ENCODE measurements around the gene KRT35. TPM values are rescaled to one million over a fixed set of nuclear protein-coding genes. Genes with fewer than 3 reads are reported as not detected.
A peak's percentile ranks its signal among the peaks of the same experiment; 100 is the strongest.

The KRT35 gene
- total and polyA plus RNA-seq, 2 of the 13 experiments (the other 11 are each of a cell fraction or from before 2014, with no cell fraction given) = not detected

DNA sequence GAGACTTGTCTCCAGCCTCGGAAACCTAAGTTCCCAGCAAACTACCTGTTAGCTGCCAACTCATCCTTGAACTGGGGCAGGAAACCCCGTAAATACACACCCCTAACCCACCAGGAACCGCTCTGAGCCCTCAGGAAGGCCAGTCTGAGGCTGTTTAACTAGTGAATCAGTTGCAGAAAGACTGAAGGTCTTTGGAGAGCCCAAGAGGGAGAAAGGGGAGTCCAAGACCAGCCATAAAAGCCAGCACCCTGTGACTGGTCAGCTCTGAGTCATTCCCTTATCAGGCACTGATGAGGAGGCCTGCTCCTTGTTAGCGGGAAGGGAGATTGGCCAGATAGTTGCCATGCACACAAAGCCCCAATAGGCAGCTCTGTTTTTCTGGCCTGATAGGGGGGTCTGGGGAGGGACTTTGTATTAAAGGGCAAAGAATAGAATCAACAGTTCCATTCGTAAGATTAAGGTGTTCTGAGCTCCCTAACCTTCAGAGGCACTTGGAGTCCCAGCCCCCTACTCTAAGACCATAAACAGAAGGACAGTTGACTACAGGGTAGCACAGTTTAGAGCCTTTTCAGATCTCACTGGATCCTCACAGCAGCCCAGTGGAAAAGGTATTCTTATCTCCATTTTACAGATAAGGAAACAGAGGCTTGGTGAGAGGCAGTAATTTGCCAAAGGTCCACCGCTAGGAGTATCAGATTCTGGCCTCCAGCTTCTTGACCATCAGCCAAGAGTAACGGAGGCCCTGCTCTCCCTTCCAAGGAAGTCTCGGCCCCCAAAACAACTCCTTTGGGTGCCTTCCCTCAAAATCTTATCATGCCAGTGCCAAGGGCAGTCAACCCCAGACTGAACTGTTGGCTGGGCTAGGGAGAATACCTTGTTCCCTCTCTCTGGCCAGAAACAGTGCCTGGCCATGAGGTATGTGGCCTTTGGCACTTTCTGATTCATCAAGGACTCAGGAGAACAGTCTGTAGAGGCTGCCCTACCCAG, 49.4 kb upstream of the KRT35 start (continued):
- TF ChIP-seq SCMH1 (CRISPR knock-in tag; IDR thresholded peaks at IDR 0.05; ENCODE audit: borderline replicate concordance) = no peak
- TF ChIP-seq, protein P1, sequence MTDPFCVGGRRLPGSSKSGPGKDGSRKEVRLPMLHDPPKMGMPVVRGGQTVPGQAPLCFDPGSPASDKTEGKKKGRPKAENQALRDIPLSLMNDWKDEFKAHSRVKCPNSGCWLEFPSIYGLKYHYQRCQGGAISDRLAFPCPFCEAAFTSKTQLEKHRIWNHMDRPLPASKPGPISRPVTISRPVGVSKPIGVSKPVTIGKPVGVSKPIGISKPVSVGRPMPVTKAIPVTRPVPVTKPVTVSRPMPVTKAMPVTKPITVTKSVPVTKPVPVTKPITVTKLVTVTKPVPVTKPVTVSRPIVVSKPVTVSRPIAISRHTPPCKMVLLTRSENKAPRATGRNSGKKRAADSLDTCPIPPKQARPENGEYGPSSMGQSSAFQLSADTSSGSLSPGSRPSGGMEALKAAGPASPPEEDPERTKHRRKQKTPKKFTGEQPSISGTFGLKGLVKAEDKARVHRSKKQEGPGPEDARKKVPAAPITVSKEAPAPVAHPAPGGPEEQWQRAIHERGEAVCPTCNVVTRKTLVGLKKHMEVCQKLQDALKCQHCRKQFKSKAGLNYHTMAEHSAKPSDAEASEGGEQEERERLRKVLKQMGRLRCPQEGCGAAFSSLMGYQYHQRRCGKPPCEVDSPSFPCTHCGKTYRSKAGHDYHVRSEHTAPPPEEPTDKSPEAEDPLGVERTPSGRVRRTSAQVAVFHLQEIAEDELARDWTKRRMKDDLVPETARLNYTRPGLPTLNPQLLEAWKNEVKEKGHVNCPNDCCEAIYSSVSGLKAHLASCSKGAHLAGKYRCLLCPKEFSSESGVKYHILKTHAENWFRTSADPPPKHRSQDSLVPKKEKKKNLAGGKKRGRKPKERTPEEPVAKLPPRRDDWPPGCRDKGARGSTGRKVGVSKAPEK (CRISPR knock-in tag; IDR thresholded peaks at IDR 0.05; ENCODE audit: borderline replicate concordance) = no peak
- TF ChIP-seq SAP130 (CRISPR knock-in tag; IDR thresholded peaks at IDR 0.05; ENCODE audit: low read depth) = peak; percentile 26; the same call in 1 of the 2 replicates
- TF ChIP-seq ZSCAN30 (CRISPR knock-in tag; IDR thresholded peaks at IDR 0.05) = no peak
- no peak for TF ChIP-seq ZEB1 (IDR thresholded peaks at IDR 0.05; ENCODE audit: insufficient replicate concordance, low read depth)
- no peak for TF ChIP-seq KLF12 (CRISPR knock-in tag; IDR thresholded peaks at IDR 0.05; ENCODE audit: borderline replicate concordance)
- TF ChIP-seq NCOR1 (IDR thresholded peaks at IDR 0.05; ENCODE audit: borderline replicate concordance, low read length) = 0 out of 2 replicates have a peak, but pooled peaks have one; percentile 51
- TF ChIP-seq, protein P2, sequence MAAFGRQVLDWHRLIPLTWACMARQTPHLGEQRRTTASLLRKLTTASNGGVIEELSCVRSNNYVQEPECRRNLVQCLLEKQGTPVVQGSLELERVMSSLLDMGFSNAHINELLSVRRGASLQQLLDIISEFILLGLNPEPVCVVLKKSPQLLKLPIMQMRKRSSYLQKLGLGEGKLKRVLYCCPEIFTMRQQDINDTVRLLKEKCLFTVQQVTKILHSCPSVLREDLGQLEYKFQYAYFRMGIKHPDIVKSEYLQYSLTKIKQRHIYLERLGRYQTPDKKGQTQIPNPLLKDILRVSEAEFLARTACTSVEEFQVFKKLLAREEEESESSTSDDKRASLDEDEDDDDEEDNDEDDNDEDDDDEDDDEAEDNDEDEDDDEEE (CRISPR knock-in tag; IDR thresholded peaks at IDR 0.05) = no peak
- TF ChIP-seq ZNF674 (CRISPR knock-in tag; IDR thresholded peaks at IDR 0.05; ENCODE audit: low read depth) = no peak
- TF ChIP-seq, protein P3, sequence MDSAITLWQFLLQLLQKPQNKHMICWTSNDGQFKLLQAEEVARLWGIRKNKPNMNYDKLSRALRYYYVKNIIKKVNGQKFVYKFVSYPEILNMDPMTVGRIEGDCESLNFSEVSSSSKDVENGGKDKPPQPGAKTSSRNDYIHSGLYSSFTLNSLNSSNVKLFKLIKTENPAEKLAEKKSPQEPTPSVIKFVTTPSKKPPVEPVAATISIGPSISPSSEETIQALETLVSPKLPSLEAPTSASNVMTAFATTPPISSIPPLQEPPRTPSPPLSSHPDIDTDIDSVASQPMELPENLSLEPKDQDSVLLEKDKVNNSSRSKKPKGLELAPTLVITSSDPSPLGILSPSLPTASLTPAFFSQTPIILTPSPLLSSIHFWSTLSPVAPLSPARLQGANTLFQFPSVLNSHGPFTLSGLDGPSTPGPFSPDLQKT (CRISPR knock-in tag; IDR thresholded peaks at IDR 0.05; ENCODE audit: borderline replicate concordance) = no peak
- TF ChIP-seq, protein P4, sequence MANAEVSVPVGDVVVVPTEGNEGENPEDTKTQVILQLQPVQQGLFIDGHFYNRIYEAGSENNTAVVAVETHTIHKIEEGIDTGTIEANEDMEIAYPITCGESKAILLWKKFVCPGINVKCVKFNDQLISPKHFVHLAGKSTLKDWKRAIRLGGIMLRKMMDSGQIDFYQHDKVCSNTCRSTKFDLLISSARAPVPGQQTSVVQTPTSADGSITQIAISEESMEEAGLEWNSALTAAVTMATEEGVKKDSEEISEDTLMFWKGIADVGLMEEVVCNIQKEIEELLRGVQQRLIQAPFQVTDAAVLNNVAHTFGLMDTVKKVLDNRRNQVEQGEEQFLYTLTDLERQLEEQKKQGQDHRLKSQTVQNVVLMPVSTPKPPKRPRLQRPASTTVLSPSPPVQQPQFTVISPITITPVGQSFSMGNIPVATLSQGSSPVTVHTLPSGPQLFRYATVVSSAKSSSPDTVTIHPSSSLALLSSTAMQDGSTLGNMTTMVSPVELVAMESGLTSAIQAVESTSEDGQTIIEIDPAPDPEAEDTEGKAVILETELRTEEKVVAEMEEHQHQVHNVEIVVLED (CRISPR knock-in tag; IDR thresholded peaks at IDR 0.05; ENCODE audit: borderline replicate concordance) = no peak
- no peak for TF ChIP-seq HNRNPLL (IDR thresholded peaks at IDR 0.05; ENCODE audit: low read depth, low read length, poor library complexity, severe bottlenecking)
- no peak for TF ChIP-seq MIER3 (CRISPR knock-in tag; IDR thresholded peaks at IDR 0.05; ENCODE audit: borderline replicate concordance)
- no peak for TF ChIP-seq SALL1 (CRISPR knock-in tag; IDR thresholded peaks at IDR 0.05)
- peak; percentile 28; the same call in 1 of the 2 replicates for TF ChIP-seq POLR2G (IDR thresholded peaks at IDR 0.05; ENCODE audit: low read depth, low read length)
- no peak for TF ChIP-seq SYNCRIP (IDR thresholded peaks at IDR 0.05; ENCODE audit: insufficient read depth, low read depth, low read length)
- TF ChIP-seq TAF1 (CRISPR knock-in tag; IDR thresholded peaks at IDR 0.05) = no peak
- TF ChIP-seq FOSL1 (CRISPR knock-in tag; IDR thresholded peaks at IDR 0.05; ENCODE audit: borderline replicate concordance) = peak; percentile 16; the same call in 1 of the 2 replicates
- TF ChIP-seq DR1 (CRISPR knock-in tag; IDR thresholded peaks at IDR 0.05) = no peak
- no peak for TF ChIP-seq MTF2 (CRISPR knock-in tag; IDR thresholded peaks at IDR 0.05; ENCODE audit: borderline replicate concordance)
- no peak for TF ChIP-seq ZFP37 (CRISPR knock-in tag; IDR thresholded peaks at IDR 0.05; ENCODE audit: borderline replicate concordance)
- TF ChIP-seq, protein P5, sequence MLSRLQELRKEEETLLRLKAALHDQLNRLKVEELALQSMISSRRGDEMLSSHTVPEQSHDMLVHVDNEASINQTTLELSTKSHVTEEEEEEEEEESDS (CRISPR knock-in tag; IDR thresholded peaks at IDR 0.05; ENCODE audit: borderline replicate concordance) = no peak
